HFFc6 (cell line): Measurements from ENCODE around the gene MYO10. TPM values are rescaled to one million over a fixed set of nuclear protein-coding genes. Genes with fewer than 3 reads are reported as not detected.
A peak's percentile ranks its signal among the peaks of the same experiment; 100 is the strongest.

ENCODE experiments used
- DNase-seq: peaks from one replicate; pipeline ENCODE4 v3.0.0-alpha.2; 2018
- H3K27ac Mint-ChIP-seq: 2 replicates; pipeline ENCODE4 v1.8.0; 2020; ENCODE audit warnings: mild to moderate bottlenecking, mixed read lengths
- H3K27me3 Mint-ChIP-seq: 2 replicates; pipeline ENCODE4 v1.8.0; 2021; ENCODE audit warnings: mild to moderate bottlenecking, moderate library complexity, mixed read lengths; ENCODE audit not compliant: insufficient read depth
- H3K36me3 Mint-ChIP-seq: 2 replicates; pipeline ENCODE4 v1.8.0; 2021; ENCODE audit warnings: low read depth, mixed read lengths
- H3K4me1 Mint-ChIP-seq: 2 replicates; pipeline ENCODE4 v1.8.0; 2020; ENCODE audit warnings: low read depth, mixed read lengths
- H3K4me3 Mint-ChIP-seq: 2 replicates; pipeline ENCODE4 v1.8.0; 2020; ENCODE audit warnings: mild to moderate bottlenecking, moderate library complexity, mixed read lengths
- H3K9me3 Mint-ChIP-seq: 2 replicates; pipeline ENCODE4 v1.8.0; 2020; ENCODE audit warnings: mild to moderate bottlenecking, mixed read lengths
- CTCF ChIP-seq: fragments of 200-600 bp; sonication (generic); IDR thresholded peaks from 2 replicates; pipeline ENCODE4 v1.5.0; 2021; ENCODE audit warnings: antibody characterized with exemption, mild to moderate bottlenecking
- total RNA-seq, 6 experiments: library from RNA; stranded (reverse); fragmentation: NEBNext Ultra II Directional; extraction: Animal tissue kit (Norgen Biotek cat#: 25700); gene quantifications; 2 replicates in 1 of 6; 3 replicates in 5 of 6; pipeline ENCODE4 v1.2.3, GENCODE V29; 2021

Gene MYO10
- total RNA-seq, 6 experiments from 2014 or later: 99.4 to 142 (median 129) TPM

- H3K27me3 Mint-ChIP-seq: peaks cover 7% of the 10 kb centered on the region
- peaks cover 34% of the 10 kb centered on the region for H3K36me3 Mint-ChIP-seq
- H3K9me3 Mint-ChIP-seq: no peaks in the 10 kb centered on the region
- H3K4me1 Mint-ChIP-seq: peaks cover 76% of the 10 kb centered on the region
- TF ChIP-seq CTCF: no peak
- H3K4me3 Mint-ChIP-seq: peak overlapping the region; percentile 35
- H3K27ac Mint-ChIP-seq: peak overlapping the region; percentile 65
- DNase-seq: no peak
Measured at GRCh38 chr5:16855485-16855884, 80.6 kb downstream of the MYO10 start.

- TF ChIP-seq CTCF: no peak
- Mint-ChIP-seq H3K27me3 (peaks cover 7% of the 10 kb centered on the region), H3K9me3 (no peaks in the 10 kb centered on the region), H3K4me1 (peaks cover 76% of the 10 kb centered on the region), H3K27ac (peak overlapping the region; percentile 32; the same call in 1 of the 2 replicates), H3K4me3 (no peak overlapping the region), H3K36me3 (peaks cover 26% of the 10 kb centered on the region; the same call in 1 of the 2 replicates)
- no peak for DNase-seq
Measured at GRCh38 chr5:16854351-16854750, 81.7 kb downstream of the MYO10 start.

GRCh38 chr5:16853518-16853917 lies 82.6 kb downstream of the MYO10 start:
- Mint-ChIP-seq H3K36me3 (peaks cover 22% of the 10 kb centered on the region; the same call in 1 of the 2 replicates), H3K9me3 (no peaks in the 10 kb centered on the region), H3K4me1 (peaks cover 81% of the 10 kb centered on the region), H3K27ac (peak overlapping the region; percentile 42), H3K27me3 (peaks cover 7% of the 10 kb centered on the region), H3K4me3 (no peak overlapping the region)
- TF ChIP-seq CTCF: no peak; the same call in 1 of the 2 replicates
- no peak for DNase-seq

- H3K9me3 Mint-ChIP-seq: no peaks in the 10 kb centered on the region
- peak overlapping the region; percentile 45 for H3K27ac Mint-ChIP-seq
- H3K36me3 Mint-ChIP-seq: peaks cover 15% of the 10 kb centered on the region; the same call in 1 of the 2 replicates
- no peak for TF ChIP-seq CTCF
- peaks cover 7% of the 10 kb centered on the region for H3K27me3 Mint-ChIP-seq
- no peak overlapping the region for H3K4me3 Mint-ChIP-seq
- DNase-seq: no peak
- peaks cover 72% of the 10 kb centered on the region for H3K4me1 Mint-ChIP-seq
Measured at GRCh38 chr5:16852251-16853005, 83.7 kb downstream of the MYO10 start.

- no peak overlapping the region for H3K4me3 Mint-ChIP-seq
- peaks cover 15% of the 10 kb centered on the region; the same call in 1 of the 2 replicates for H3K36me3 Mint-ChIP-seq
- H3K27ac Mint-ChIP-seq: no peak overlapping the region
- peaks cover 46% of the 10 kb centered on the region for H3K4me1 Mint-ChIP-seq
- DNase-seq: no peak
- peaks cover 2% of the 10 kb centered on the region for H3K27me3 Mint-ChIP-seq
- TF ChIP-seq CTCF: no peak
- H3K9me3 Mint-ChIP-seq: no peaks in the 10 kb centered on the region
Measured at GRCh38 chr5:16849775-16850174, 86.3 kb downstream of the MYO10 start.
